ENCODE results near the gene ACTR8.

DNA sequence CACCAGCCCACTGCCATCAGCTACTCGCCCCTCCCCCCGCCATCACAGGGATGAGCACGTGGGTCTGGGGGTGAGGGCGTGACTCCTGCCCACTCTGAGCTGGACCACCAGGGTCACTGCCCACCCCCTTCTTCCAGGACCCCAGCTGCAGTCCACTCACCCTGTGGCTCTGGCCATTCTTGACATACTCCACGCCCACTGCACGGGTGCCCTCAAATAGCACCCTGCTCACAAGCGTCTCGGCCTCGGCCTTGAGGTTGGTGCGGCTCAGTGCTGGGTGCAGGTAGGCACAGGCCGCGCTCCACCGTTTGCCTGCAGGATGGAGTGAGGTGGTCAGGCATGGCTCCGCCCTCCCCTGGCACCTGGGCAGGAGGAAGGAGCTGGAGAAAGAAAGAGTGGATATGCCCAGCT lies 59.6 kb downstream of the ACTR8 start:
- TF ChIP-seq, protein P1, sequence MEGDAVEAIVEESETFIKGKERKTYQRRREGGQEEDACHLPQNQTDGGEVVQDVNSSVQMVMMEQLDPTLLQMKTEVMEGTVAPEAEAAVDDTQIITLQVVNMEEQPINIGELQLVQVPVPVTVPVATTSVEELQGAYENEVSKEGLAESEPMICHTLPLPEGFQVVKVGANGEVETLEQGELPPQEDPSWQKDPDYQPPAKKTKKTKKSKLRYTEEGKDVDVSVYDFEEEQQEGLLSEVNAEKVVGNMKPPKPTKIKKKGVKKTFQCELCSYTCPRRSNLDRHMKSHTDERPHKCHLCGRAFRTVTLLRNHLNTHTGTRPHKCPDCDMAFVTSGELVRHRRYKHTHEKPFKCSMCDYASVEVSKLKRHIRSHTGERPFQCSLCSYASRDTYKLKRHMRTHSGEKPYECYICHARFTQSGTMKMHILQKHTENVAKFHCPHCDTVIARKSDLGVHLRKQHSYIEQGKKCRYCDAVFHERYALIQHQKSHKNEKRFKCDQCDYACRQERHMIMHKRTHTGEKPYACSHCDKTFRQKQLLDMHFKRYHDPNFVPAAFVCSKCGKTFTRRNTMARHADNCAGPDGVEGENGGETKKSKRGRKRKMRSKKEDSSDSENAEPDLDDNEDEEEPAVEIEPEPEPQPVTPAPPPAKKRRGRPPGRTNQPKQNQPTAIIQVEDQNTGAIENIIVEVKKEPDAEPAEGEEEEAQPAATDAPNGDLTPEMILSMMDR (conservative IDR thresholded peaks at IDR 0.05; ENCODE audit: low read depth, low read length) = no peak
- TF ChIP-seq RCOR1 (IDR thresholded peaks at IDR 0.05; ENCODE audit: insufficient replicate concordance, low read length) (no peak), POLR2A (IDR thresholded peaks at IDR 0.05; ENCODE audit: low read depth, low read length) (no peak), MXI1 (IDR thresholded peaks at IDR 0.05; ENCODE audit: borderline replicate concordance, low read depth, low read length) (no peak), RFX5 (IDR thresholded peaks at IDR 0.05; ENCODE audit: low read depth, low read length) (no peak), USF2 (IDR thresholded peaks at IDR 0.05; ENCODE audit: low read depth, low read length) (no peak), RAD21 (IDR thresholded peaks at IDR 0.05; ENCODE audit: low read length) (no peak), SMC3 (IDR thresholded peaks at IDR 0.05; ENCODE audit: low read depth, low read length) (no peak), CEBPB (IDR thresholded peaks at IDR 0.05; ENCODE audit: low read depth, low read length) (no peak)
- TF ChIP-seq, protein P2, sequence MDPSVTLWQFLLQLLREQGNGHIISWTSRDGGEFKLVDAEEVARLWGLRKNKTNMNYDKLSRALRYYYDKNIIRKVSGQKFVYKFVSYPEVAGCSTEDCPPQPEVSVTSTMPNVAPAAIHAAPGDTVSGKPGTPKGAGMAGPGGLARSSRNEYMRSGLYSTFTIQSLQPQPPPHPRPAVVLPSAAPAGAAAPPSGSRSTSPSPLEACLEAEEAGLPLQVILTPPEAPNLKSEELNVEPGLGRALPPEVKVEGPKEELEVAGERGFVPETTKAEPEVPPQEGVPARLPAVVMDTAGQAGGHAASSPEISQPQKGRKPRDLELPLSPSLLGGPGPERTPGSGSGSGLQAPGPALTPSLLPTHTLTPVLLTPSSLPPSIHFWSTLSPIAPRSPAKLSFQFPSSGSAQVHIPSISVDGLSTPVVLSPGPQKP (IDR thresholded peaks at IDR 0.05; ENCODE audit: borderline replicate concordance, low read depth, low read length) = no peak
